Panc1 (cell line): Measurements from ENCODE around the gene ONECUT3.

ENCODE experiments used
- CTCF ChIP-seq: fragments of 450-650 bp; IDR thresholded peaks from 2 replicates; pipeline ENCODE4 v1.5.1; 2017; ENCODE audit warnings: mild to moderate bottlenecking
- POLR2AphosphoS5 ChIP-seq: IDR thresholded peaks from 2 replicates; pipeline ENCODE4 v1.6.1; 2012; ENCODE audit warnings: mild to moderate bottlenecking, low read depth, low read length, moderate library complexity
- REST ChIP-seq, 2 experiments: IDR thresholded peaks; 2 replicates each; pipeline ENCODE4 v1.6.1; 2011 to 2012; ENCODE audit warnings: low read depth in 2 of 2, control low read depth in 1 of 2, low read length in 1 of 2, mild to moderate bottlenecking in 1 of 2, moderate library complexity in 1 of 2; ENCODE audit not compliant: insufficient read depth in 1 of 2
- SIN3A ChIP-seq: IDR thresholded peaks from 2 replicates; pipeline ENCODE4 v1.6.1; 2012; ENCODE audit warnings: low read depth, mild to moderate bottlenecking, low read length, moderate library complexity, borderline replicate concordance; ENCODE audit not compliant: insufficient read depth
- TCF7L2 ChIP-seq: IDR thresholded peaks from 2 replicates; pipeline ENCODE4 v1.6.1; 2011; ENCODE audit warnings: mild to moderate bottlenecking, low read depth, low read length, inconsistent platforms

- no peak for TF ChIP-seq CTCF
- no peak for TF ChIP-seq POLR2AphosphoS5
- TF ChIP-seq REST (IDR thresholded peaks at IDR 0.05; ENCODE audit: insufficient read depth in 1 of 2, low read depth in 2 of 2, low read length in 1 of 2): no peak
- TF ChIP-seq TCF7L2: no peak
- no peak for TF ChIP-seq SIN3A
Observed at GRCh38 chr19:1705367-1705766, 47.9 kb upstream of the ONECUT3 start.
